Hematopoietic multipotent progenitor cell (in vitro differentiated cells): ENCODE data around the gene MPP1. TPM values are rescaled to one million over a fixed set of nuclear protein-coding genes. Genes with fewer than 3 reads are reported as not detected.
"Not testable (repeated sequence)": the region's sequence is repeated elsewhere in the genome, so short reads cannot be mapped to it uniquely, and the experiment has no call there.

ENCODE experiments used
- DNase-seq, 3 donors: peaks; one replicate each; pipeline ENCODE4 v3.0.0-alpha.2; 2011 to 2015; ENCODE audit warnings: low read depth in 2 of 3, low spot score in 2 of 3
- total RNA-seq: library from RNA; depleted of rRNA; stranded (reverse); fragments of >200 nt; gene quantifications from one replicate; pipeline ENCODE4 v1.2.3, GENCODE V29; 2012

Gene MPP1
- total RNA-seq, result 154 TPM

- peak; percentile 44 to 78 (median 73) for DNase-seq
These were observed at the start of gene MPP1 for GRCh38 chrX:154804957-154805695. Gene MPP1, minus strand, starts transcription at chrX:154805485. Its CDS starts 112 bp downstream, at chrX:154805373.

- no peak for DNase-seq
These were observed 45.8 kb upstream of the MPP1 start for GRCh38 chrX:154850957-154851611.

- DNase-seq, result peak; percentile 10 to 77 (median 39)
These were observed 35.6 kb upstream of the MPP1 start for GRCh38 chrX:154840856-154841255.

GRCh38 chrX:154836163-154836562 is 30.9 kb upstream of the MPP1 start:
- no peak for DNase-seq

- no peak for DNase-seq
These were observed 29.3 kb upstream of the MPP1 start, which contains the start of gene SMIM9 for GRCh38 chrX:154834562-154834961. Gene SMIM9, minus strand, starts transcription at chrX:154834662. Its CDS starts 3,806 bp downstream, at chrX:154830856.

GRCh38 chrX:154833746-154834274 is 28.5 kb upstream of the MPP1 start:
- no peak for DNase-seq

GRCh38 chrX:154829926-154830442 is 24.7 kb upstream of the MPP1 start:
- no peak for DNase-seq

- no peak for DNase-seq
These were observed 23.8 kb upstream of the MPP1 start for GRCh38 chrX:154829134-154829533.

- DNase-seq, result no peak
These were observed 22.7 kb upstream of the MPP1 start for GRCh38 chrX:154828016-154828408.

GRCh38 chrX:154827194-154828015 is 22.1 kb upstream of the MPP1 start:
- peak in 1 of 3 donors; percentile 7 for DNase-seq

GRCh38 chrX:154825586-154825985 is 20.3 kb upstream of the MPP1 start:
- not testable (repeated sequence) for DNase-seq

GRCh38 chrX:154824638-154825037 is 19.4 kb upstream of the MPP1 start:
- DNase-seq, result no peak

GRCh38 chrX:154822029-154822428 is 16.7 kb upstream of the MPP1 start:
- no peak for DNase-seq

GRCh38 chrX:154821523-154821922 is 16.2 kb upstream of the MPP1 start:
- no peak for DNase-seq

- DNase-seq, result no peak
These were observed 14.6 kb upstream of the MPP1 start for GRCh38 chrX:154819771-154820341.

GRCh38 chrX:154818916-154819770 is 13.9 kb upstream of the MPP1 start:
- DNase-seq, result no peak

- not testable (repeated sequence) for DNase-seq
These were observed 11.8 kb upstream of the MPP1 start for GRCh38 chrX:154817048-154817618.

GRCh38 chrX:154816326-154816898 is 11.1 kb upstream of the MPP1 start:
- DNase-seq, result not testable (repeated sequence)
